Activated CD8-positive, alpha-beta memory T cell treated with anti-CD3 and anti-CD28 coated beads, Interleukin-2, amount 50 U/mL, for 1 hour (primary cell): Measurements from ENCODE around the gene NUP88.

Experiments
- DNase-seq: peaks from one replicate; pipeline ENCODE4 v3.0.0-alpha.2; 2020; ENCODE audit errors: extremely low read depth

The NUP88 gene

DNA sequence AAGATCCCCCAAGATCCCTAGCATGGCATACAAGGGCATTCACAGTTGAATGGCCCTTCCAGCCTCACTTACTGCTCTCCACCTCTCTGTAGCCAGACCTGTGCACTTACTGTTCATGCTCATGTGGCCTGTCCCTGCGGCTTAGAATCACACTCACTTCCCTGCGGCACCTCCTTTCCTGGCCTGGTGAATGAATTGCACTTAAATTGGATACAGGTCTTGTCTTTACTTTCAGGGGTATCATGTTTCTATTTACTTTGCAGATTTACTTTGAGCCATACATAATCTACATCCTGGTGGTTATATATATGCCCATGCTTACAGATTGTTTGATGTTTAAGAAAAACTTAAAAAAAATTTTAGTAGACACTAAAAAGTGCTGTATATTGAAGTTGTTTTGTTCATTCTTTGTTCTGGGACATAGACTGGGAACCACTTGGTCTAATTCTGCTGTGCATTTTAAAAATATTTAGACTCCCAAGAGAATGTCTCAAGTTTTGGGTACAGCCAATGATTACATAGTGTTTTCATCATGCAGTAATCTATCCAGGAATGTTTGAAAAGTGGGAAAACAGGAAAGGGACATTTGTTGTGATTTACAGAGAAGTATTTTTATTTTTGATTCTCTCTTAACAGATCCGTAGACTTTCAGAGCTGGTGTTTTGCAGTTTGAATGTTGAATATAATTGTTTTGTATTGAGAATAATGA lies 63.9 kb downstream of the NUP88 start:
- DNase-seq, result no peak

DNA sequence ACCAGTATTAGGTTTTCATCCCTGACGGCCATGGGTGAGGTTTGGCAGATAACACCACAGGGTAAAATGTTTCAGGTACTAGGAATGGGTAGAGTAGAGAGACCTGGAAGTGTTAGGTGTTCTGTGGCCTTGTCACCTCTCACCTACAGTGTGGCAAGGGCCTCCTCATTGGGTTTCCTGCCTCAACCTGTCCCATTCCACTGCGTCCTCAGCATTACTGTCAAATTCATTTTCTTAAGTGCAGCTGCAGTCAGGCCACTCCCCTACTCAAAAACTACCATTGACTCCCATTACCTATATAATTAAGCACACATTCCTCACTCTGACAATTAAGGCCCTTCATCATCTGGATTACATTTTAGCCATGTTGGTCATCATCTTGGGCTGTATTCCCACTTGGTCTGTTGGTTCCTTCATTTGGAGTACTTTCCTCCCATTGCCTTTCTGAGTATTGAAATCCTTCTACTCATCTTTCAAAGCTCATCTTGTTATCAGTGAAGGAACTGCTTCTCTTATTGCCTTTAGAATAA lies 64.5 kb downstream of the NUP88 start:
- DNase-seq, result no peak

- no peak for DNase-seq
Observed at GRCh38 chr17:5354310-5354709, 65.2 kb downstream of the NUP88 start.

- DNase-seq, result no peak
Observed at GRCh38 chr17:5352681-5353289, 66.7 kb downstream of the NUP88 start.

DNA sequence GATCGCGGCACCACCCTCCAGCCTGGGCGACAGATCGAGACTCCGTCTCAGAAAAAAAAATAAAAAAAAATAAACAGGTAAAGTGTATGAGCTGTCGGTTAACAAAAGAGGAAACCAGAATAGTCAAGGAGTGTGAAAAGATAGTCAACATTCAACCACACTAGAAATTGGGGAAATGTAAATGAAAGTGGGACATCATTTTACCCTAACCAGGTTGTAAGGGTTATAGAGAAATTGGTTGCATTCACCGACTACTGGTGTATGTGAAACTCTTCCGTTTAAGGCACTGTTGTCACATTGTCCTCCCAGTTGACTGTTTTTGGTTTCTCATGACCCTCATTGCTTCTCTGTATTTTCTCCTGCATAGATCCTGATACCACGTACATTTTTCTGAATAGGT lies 74.5 kb downstream of the NUP88 start:
- no peak for DNase-seq
